ENCODE measurements around the gene OR11H6.
"Not testable (repeated sequence)": the region's sequence is repeated elsewhere in the genome, so short reads cannot be mapped to it uniquely, and the experiment has no call there.

DNA sequence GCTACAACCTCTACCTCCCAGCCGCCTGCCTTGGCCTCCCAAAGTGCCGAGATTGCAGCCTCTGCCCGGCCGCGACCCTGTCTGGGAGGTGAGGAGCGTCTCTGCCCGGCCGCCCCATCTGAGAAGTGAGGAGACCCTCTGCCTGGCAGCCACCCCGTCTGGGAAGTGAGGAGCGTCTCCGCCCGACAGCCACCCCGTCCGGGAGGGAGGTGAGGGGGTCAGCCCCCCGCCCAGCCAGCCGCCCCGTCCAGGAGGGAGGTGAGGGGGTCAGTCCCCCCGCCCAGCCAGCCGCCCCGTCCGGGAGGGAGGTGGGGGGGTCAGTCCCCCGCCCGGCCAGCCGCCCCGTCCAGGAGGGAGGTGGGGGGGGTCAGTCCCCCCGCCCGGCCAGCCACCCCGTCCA is 11.1 kb upstream of the OR11H6 start:
- TF ChIP-seq, protein P1, sequence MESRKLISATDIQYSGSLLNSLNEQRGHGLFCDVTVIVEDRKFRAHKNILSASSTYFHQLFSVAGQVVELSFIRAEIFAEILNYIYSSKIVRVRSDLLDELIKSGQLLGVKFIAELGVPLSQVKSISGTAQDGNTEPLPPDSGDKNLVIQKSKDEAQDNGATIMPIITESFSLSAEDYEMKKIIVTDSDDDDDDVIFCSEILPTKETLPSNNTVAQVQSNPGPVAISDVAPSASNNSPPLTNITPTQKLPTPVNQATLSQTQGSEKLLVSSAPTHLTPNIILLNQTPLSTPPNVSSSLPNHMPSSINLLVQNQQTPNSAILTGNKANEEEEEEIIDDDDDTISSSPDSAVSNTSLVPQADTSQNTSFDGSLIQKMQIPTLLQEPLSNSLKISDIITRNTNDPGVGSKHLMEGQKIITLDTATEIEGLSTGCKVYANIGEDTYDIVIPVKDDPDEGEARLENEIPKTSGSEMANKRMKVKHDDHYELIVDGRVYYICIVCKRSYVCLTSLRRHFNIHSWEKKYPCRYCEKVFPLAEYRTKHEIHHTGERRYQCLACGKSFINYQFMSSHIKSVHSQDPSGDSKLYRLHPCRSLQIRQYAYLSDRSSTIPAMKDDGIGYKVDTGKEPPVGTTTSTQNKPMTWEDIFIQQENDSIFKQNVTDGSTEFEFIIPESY (IDR thresholded peaks at IDR 0.05; ENCODE audit: borderline replicate concordance, low read depth): not testable (repeated sequence)
- TF ChIP-seq, protein P2, sequence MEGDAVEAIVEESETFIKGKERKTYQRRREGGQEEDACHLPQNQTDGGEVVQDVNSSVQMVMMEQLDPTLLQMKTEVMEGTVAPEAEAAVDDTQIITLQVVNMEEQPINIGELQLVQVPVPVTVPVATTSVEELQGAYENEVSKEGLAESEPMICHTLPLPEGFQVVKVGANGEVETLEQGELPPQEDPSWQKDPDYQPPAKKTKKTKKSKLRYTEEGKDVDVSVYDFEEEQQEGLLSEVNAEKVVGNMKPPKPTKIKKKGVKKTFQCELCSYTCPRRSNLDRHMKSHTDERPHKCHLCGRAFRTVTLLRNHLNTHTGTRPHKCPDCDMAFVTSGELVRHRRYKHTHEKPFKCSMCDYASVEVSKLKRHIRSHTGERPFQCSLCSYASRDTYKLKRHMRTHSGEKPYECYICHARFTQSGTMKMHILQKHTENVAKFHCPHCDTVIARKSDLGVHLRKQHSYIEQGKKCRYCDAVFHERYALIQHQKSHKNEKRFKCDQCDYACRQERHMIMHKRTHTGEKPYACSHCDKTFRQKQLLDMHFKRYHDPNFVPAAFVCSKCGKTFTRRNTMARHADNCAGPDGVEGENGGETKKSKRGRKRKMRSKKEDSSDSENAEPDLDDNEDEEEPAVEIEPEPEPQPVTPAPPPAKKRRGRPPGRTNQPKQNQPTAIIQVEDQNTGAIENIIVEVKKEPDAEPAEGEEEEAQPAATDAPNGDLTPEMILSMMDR (IDR thresholded peaks at IDR 0.05): not testable (repeated sequence)
- TF ChIP-seq RAD21 (IDR thresholded peaks at IDR 0.05; ENCODE audit: low read length); SIN3A (IDR thresholded peaks at IDR 0.05; ENCODE audit: borderline replicate concordance, low read depth, low read length); RFX5 (IDR thresholded peaks at IDR 0.05; ENCODE audit: low read length); RXRA (IDR thresholded peaks at IDR 0.05; ENCODE audit: borderline replicate concordance, low read depth); YY1 (IDR thresholded peaks at IDR 0.05; ENCODE audit: low read depth); TAF1 (IDR thresholded peaks at IDR 0.05; ENCODE audit: borderline replicate concordance, low read depth, low read length); RCOR1 (IDR thresholded peaks at IDR 0.05; ENCODE audit: low read length); GABPA (IDR thresholded peaks at IDR 0.05; ENCODE audit: low read depth); GATA2 (CRISPR knock-in tag; IDR thresholded peaks at IDR 0.05); EP300 (IDR thresholded peaks at IDR 0.05; ENCODE audit: borderline replicate concordance in 1 of 2, low read depth in 1 of 2, low read length in 1 of 2); FOXJ3 (CRISPR knock-in tag; IDR thresholded peaks at IDR 0.05): not testable (repeated sequence)
